H1 (cell line): ENCODE results near the gene EIF4ENIF1. TPM values are rescaled to one million over a fixed set of nuclear protein-coding genes. Genes with fewer than 3 reads are reported as not detected.

ENCODE experiments used
- ATF3 ChIP-seq: IDR thresholded peaks from 2 replicates; pipeline ENCODE4 v1.6.1; 2011; ENCODE audit warnings: low read depth, mild to moderate bottlenecking, low read length; ENCODE audit not compliant: insufficient read depth
- BRCA1 ChIP-seq: IDR thresholded peaks from 2 replicates; pipeline ENCODE4 v1.6.1; 2012; ENCODE audit warnings: low read depth, low read length, improper control_type of control experiment
- CTBP2 ChIP-seq: IDR thresholded peaks from 2 replicates; pipeline ENCODE4 v1.7.0; 2011; ENCODE audit warnings: borderline replicate concordance, mild to moderate bottlenecking, moderate library complexity, mixed read lengths, low read length; ENCODE audit not compliant: insufficient read depth, insufficient read length
- EGR1 ChIP-seq: IDR thresholded peaks from 2 replicates; pipeline ENCODE4 v1.6.1; 2011; ENCODE audit warnings: low read depth, low read length, borderline replicate concordance
- MAFK ChIP-seq: IDR thresholded peaks from 2 replicates; pipeline ENCODE4 v1.6.1; 2012; ENCODE audit warnings: low read depth, mild to moderate bottlenecking, improper control_type of control experiment, low read length
- NRF1 ChIP-seq: IDR thresholded peaks from 2 replicates; pipeline ENCODE4 v1.6.1; 2011; ENCODE audit warnings: mild to moderate bottlenecking, low read depth, low read length, improper control_type of control experiment
- POLR2AphosphoS5 ChIP-seq: IDR thresholded peaks from 2 replicates; pipeline ENCODE4 v1.6.1; 2011; ENCODE audit warnings: low read depth, low read length
- SIN3A ChIP-seq, 2 experiments: IDR thresholded peaks in 1 of 2; conservative IDR thresholded peaks in 1 of 2; 2 replicates each; pipeline ENCODE4 v1.6.1; 2011 to 2012; ENCODE audit warnings: low read length in 2 of 2, improper control_type of control experiment in 1 of 2, low read depth in 1 of 2, mild to moderate bottlenecking in 1 of 2
- SIRT6 ChIP-seq: IDR thresholded peaks from one replicate; pipeline ENCODE4 v1.7.1; 2012; ENCODE audit warnings: low read length, inconsistent platforms
- TAF7 ChIP-seq: optimal IDR thresholded peaks from 2 replicates; pipeline ENCODE3; 2011; ENCODE audit warnings: low read depth, mild to moderate bottlenecking, inconsistent platforms, low read length, moderate library complexity, borderline replicate concordance
- TCF12 ChIP-seq: IDR thresholded peaks from 2 replicates; pipeline ENCODE4 v1.6.1; 2011; ENCODE audit warnings: low read depth, mild to moderate bottlenecking, low read length
- polyA plus RNA-seq, 7 experiments: library from polyadenylated mRNA; depleted of rRNA in 3 of 7; stranded (reverse) in 5 of 7; unstranded in 2 of 7; fragments of >200 nt in 5 of 7; fragments of 200-250 nt in 2 of 7; gene quantifications; 1 replicate in 5 of 7; 2 replicates in 1 of 7; 4 replicates in 1 of 7; pipeline versions ENCODE4 v1.2.1 to v1.2.3, GENCODE V29; 2011 to 2013; ENCODE audit warnings: missing spikeins in 2 of 7, mixed read lengths in 2 of 7
- total RNA-seq: library from RNA; stranded (reverse); fragmentation: NEBNext Ultra II Directional; extraction: Animal tissue kit (Norgen Biotek cat#: 25700); gene quantifications from 2 replicates; pipeline ENCODE4 v1.2.1, GENCODE V29; 2021
- TF ChIP-seq, protein P1 (sequence below): fragments of 300-600 bp; sonication (generic); IDR thresholded peaks from 2 replicates; pipeline ENCODE4 v1.7.1; 2012; ENCODE audit warnings: low read length, moderate library complexity, mild to moderate bottlenecking, inconsistent platforms; ENCODE audit not compliant: insufficient replicate concordance

The EIF4ENIF1 gene
- total and polyA plus RNA-seq, 2 of the 8 experiments (the other 6 are each of a cell fraction or from before 2014, with no cell fraction given): 21.9 to 23.6 TPM

- TF ChIP-seq, protein P1, sequence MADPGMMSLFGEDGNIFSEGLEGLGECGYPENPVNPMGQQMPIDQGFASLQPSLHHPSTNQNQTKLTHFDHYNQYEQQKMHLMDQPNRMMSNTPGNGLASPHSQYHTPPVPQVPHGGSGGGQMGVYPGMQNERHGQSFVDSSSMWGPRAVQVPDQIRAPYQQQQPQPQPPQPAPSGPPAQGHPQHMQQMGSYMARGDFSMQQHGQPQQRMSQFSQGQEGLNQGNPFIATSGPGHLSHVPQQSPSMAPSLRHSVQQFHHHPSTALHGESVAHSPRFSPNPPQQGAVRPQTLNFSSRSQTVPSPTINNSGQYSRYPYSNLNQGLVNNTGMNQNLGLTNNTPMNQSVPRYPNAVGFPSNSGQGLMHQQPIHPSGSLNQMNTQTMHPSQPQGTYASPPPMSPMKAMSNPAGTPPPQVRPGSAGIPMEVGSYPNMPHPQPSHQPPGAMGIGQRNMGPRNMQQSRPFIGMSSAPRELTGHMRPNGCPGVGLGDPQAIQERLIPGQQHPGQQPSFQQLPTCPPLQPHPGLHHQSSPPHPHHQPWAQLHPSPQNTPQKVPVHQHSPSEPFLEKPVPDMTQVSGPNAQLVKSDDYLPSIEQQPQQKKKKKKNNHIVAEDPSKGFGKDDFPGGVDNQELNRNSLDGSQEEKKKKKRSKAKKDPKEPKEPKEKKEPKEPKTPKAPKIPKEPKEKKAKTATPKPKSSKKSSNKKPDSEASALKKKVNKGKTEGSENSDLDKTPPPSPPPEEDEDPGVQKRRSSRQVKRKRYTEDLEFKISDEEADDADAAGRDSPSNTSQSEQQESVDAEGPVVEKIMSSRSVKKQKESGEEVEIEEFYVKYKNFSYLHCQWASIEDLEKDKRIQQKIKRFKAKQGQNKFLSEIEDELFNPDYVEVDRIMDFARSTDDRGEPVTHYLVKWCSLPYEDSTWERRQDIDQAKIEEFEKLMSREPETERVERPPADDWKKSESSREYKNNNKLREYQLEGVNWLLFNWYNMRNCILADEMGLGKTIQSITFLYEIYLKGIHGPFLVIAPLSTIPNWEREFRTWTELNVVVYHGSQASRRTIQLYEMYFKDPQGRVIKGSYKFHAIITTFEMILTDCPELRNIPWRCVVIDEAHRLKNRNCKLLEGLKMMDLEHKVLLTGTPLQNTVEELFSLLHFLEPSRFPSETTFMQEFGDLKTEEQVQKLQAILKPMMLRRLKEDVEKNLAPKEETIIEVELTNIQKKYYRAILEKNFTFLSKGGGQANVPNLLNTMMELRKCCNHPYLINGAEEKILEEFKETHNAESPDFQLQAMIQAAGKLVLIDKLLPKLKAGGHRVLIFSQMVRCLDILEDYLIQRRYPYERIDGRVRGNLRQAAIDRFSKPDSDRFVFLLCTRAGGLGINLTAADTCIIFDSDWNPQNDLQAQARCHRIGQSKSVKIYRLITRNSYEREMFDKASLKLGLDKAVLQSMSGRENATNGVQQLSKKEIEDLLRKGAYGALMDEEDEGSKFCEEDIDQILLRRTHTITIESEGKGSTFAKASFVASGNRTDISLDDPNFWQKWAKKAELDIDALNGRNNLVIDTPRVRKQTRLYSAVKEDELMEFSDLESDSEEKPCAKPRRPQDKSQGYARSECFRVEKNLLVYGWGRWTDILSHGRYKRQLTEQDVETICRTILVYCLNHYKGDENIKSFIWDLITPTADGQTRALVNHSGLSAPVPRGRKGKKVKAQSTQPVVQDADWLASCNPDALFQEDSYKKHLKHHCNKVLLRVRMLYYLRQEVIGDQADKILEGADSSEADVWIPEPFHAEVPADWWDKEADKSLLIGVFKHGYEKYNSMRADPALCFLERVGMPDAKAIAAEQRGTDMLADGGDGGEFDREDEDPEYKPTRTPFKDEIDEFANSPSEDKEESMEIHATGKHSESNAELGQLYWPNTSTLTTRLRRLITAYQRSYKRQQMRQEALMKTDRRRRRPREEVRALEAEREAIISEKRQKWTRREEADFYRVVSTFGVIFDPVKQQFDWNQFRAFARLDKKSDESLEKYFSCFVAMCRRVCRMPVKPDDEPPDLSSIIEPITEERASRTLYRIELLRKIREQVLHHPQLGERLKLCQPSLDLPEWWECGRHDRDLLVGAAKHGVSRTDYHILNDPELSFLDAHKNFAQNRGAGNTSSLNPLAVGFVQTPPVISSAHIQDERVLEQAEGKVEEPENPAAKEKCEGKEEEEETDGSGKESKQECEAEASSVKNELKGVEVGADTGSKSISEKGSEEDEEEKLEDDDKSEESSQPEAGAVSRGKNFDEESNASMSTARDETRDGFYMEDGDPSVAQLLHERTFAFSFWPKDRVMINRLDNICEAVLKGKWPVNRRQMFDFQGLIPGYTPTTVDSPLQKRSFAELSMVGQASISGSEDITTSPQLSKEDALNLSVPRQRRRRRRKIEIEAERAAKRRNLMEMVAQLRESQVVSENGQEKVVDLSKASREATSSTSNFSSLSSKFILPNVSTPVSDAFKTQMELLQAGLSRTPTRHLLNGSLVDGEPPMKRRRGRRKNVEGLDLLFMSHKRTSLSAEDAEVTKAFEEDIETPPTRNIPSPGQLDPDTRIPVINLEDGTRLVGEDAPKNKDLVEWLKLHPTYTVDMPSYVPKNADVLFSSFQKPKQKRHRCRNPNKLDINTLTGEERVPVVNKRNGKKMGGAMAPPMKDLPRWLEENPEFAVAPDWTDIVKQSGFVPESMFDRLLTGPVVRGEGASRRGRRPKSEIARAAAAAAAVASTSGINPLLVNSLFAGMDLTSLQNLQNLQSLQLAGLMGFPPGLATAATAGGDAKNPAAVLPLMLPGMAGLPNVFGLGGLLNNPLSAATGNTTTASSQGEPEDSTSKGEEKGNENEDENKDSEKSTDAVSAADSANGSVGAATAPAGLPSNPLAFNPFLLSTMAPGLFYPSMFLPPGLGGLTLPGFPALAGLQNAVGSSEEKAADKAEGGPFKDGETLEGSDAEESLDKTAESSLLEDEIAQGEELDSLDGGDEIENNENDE: no peak
- TF ChIP-seq EGR1: no peak
- no peak for TF ChIP-seq CTBP2
- TF ChIP-seq SIN3A (conservative IDR thresholded peaks at IDR 0.05 in 1 of 2, IDR thresholded peaks at IDR 0.05 in 1 of 2; ENCODE audit: low read depth in 1 of 2, low read length in 2 of 2): no peak
- no peak for TF ChIP-seq MAFK
- TF ChIP-seq POLR2AphosphoS5: no peak
- TF ChIP-seq TAF7: no peak
- no peak for TF ChIP-seq NRF1
- TF ChIP-seq ATF3: no peak
- no peak for TF ChIP-seq BRCA1
- no peak for TF ChIP-seq SIRT6
- no peak for TF ChIP-seq TCF12
Observed at GRCh38 chr22:31465307-31465706, 24.3 kb downstream of the EIF4ENIF1 start (continued).
